Heart left ventricle (tissue), 16 donors: Measurements from ENCODE around the gene KDELR1. TPM values are rescaled to one million over a fixed set of nuclear protein-coding genes. Genes with fewer than 3 reads are reported as not detected.

Source experiments
- ATAC-seq, 4 donors: fragments of 200-7000 bp; cut with Tn5 transposase; one replicate each; pipeline ENCODE4 v1.9.1; 2020 to 2022; ENCODE audit warnings: moderate library complexity in 4 of 4, mild to moderate bottlenecking in 3 of 4, moderate number of reproducible peaks in 1 of 4
- DNase-seq, 5 donors: peaks; one replicate each; pipeline ENCODE4 v3.0.0-alpha.2; 2020
- H3K27ac ChIP-seq, 12 donors: fragments of 200-600 bp; sonication (generic) in 4 of 12; one replicate each; pipeline versions ENCODE4 v1.5.0 to v1.8.0; 2016 to 2022; ENCODE audit warnings: mild to moderate bottlenecking in 2 of 12
- H3K27me3 ChIP-seq, 9 donors: fragments of 200-600 bp; sonication (generic) in 2 of 9; one replicate each; pipeline versions ENCODE4 v1.5.1 to v1.8.0; 2016 to 2022; ENCODE audit warnings: mild to moderate bottlenecking in 3 of 9
- H3K36me3 ChIP-seq, 9 donors: fragments of 200-600 bp; sonication (generic) in 2 of 9; one replicate each; pipeline versions ENCODE4 v1.5.0 to v1.8.0; 2018 to 2022; ENCODE audit warnings: mild to moderate bottlenecking in 2 of 9
- H3K4me1 ChIP-seq, 12 donors: fragments of 200-600 bp; sonication (generic) in 4 of 12; one replicate each; pipeline versions ENCODE4 v1.5.0 to v1.8.0; 2016 to 2022; ENCODE audit warnings: mild to moderate bottlenecking in 3 of 12
- H3K4me3 ChIP-seq, 12 donors: fragments of 200-600 bp; sonication (generic) in 4 of 12; one replicate each; pipeline versions ENCODE4 v1.5.0 to v1.8.0; 2017 to 2022; ENCODE audit warnings: mild to moderate bottlenecking in 9 of 12, moderate library complexity in 4 of 12
- H3K9me3 ChIP-seq, 12 donors: fragments of 200-600 bp; sonication (generic) in 4 of 12; one replicate each; pipeline versions ENCODE4 v1.5.0 to v1.8.0; 2016 to 2022; ENCODE audit warnings: mild to moderate bottlenecking in 1 of 12
- POLR2A ChIP-seq, 2 donors: fragments of 450-650 bp; IDR thresholded peaks; one replicate each; pipeline ENCODE4 v1.6.1; 2017; ENCODE audit warnings: antibody characterized with exemption in 2 of 2, mild to moderate bottlenecking in 2 of 2, moderate library complexity in 2 of 2
- WGBS, 4 donors: extraction: QIAGEN DNeasy Blood & Tissue Kit in 2 of 4; methylation state at CpG; one replicate each; pipeline versions ENCODE4 v1.1.5 to v1.1.7; 2013 to 2018; 5-methylcytosine and 5-hydroxymethylcytosine counted together
- intact Hi-C, 10 donors: fragments of 100-400 bp; cut with DNase I; formaldehyde crosslinking; loops; one replicate each; pipeline versions ENCODE4 v1.11.1 to v1.14.2; 2022
- polyA plus RNA-seq, 2 donors: library from polyadenylated mRNA; stranded (reverse); fragments of 200-250 nt; gene quantifications; one replicate each; pipeline ENCODE4 v1.2.3, GENCODE V29; 2013
- total RNA-seq, 9 donors: library from RNA; depleted of rRNA in 2 of 9; stranded (reverse); fragments of >200 nt in 2 of 9; fragmentation: NEBNext Ultra II Directional in 3 of 9; extraction: Animal tissue kit (Norgen Biotek cat#: 25700) in 3 of 9; gene quantifications; one replicate each; pipeline versions ENCODE4 v1.1.0 to v1.2.4, GENCODE V29; 2016 to 2023
- TF ChIP-seq, protein P1 (sequence below), 12 donors: fragments of 200-600 bp; sonication (generic) in 4 of 12; IDR thresholded peaks; one replicate each; pipeline versions ENCODE4 v1.5.0 to v1.8.0; 2018 to 2022; ENCODE audit warnings: antibody characterized with exemption in 12 of 12, mild to moderate bottlenecking in 5 of 12
- donor health status: ischemic (EF 13 %, LVEDD 7.1; RV severe dilation, severe dysfunction).
- donor health status: healthy with polysubstance abuse.
- donor health status: DM: no; HTN: yes; CAD: no.
- donor health status: DM: no; HTN: no; CAD: no.
- donor health status: ischemic (EF 25% LVEDD 6.9; RV normal size, moderate dysfunction).
- donor health status: ischemic (EF 25% LVEDD 5.7; RV mildly dilated, moderate dysfunction).
- donor health status: healthy.
- donor health status: DM: yes; HTN: yes; CAD: no.
- donor health status: ischemic (EF 35%, LVEDD 5.7; RV mildly dilated, moderate dysfunction).
- donor health status: nonischemic (EF 11% LVEDD 7.7; RV severe dilation, severe dysfunction).
- donor health status: DM: yes; HTN: yes; CAD: no.
- donor health status: PGD.
- donor health status: ischemic (EF 29% LVEDD 5.4; RV normal size, mild dysfunction).
- donor health status: nonischemic (EF 23%, LVEDD 6.1; RV moderate dilation, normal function).

The KDELR1 gene
- total and polyA plus RNA-seq, 11 donors = 60.0 to 113 (median 79.1) TPM

- ATAC-seq (no peak), DNase-seq (no peak)
- Histone ChIP-seq H3K4me1 (peaks cover 0 to 31% (median 14%) of the 10 kb centered on the region in 12 donors), H3K36me3 (no peaks in the 10 kb centered on the region), H3K27me3 (peaks cover 24 to 71% (median 51%) of the 10 kb centered on the region in 9 donors), H3K9me3 (no peaks in the 10 kb centered on the region), H3K4me3 (no peak overlapping the region), H3K27ac (no peak overlapping the region)
- TF ChIP-seq POLR2A (IDR thresholded peaks at IDR 0.05) = no peak
- TF ChIP-seq, protein P1, sequence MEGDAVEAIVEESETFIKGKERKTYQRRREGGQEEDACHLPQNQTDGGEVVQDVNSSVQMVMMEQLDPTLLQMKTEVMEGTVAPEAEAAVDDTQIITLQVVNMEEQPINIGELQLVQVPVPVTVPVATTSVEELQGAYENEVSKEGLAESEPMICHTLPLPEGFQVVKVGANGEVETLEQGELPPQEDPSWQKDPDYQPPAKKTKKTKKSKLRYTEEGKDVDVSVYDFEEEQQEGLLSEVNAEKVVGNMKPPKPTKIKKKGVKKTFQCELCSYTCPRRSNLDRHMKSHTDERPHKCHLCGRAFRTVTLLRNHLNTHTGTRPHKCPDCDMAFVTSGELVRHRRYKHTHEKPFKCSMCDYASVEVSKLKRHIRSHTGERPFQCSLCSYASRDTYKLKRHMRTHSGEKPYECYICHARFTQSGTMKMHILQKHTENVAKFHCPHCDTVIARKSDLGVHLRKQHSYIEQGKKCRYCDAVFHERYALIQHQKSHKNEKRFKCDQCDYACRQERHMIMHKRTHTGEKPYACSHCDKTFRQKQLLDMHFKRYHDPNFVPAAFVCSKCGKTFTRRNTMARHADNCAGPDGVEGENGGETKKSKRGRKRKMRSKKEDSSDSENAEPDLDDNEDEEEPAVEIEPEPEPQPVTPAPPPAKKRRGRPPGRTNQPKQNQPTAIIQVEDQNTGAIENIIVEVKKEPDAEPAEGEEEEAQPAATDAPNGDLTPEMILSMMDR (IDR thresholded peaks at IDR 0.05) = no peak
- WGBS, 4 donors = 9 to 18% (median 15%) methylated on average over 6 of the region's 6 CpGs
- intact Hi-C loops = loop anchor here in 1 of 10 donors (10.0 kb wide), 1 partner anchor 190 kb away; no protein-coding TSS in a partner anchor
These were observed 3.8 kb upstream of the KDELR1 start for GRCh38 chr19:48395170-48395455.

- peaks cover 0 to 36% (median 14%) of the 10 kb centered on the region in 12 donors for H3K4me1 ChIP-seq
- intact Hi-C loops = loop anchor here in 3 of 10 donors (5.0 to 10.0 kb wide), 5 partner anchors 53 to 193 kb away; partner anchors contain the start of gene GRWD1 (in 1 of the 3)
These were observed 3.2 kb upstream of the KDELR1 start for GRCh38 chr19:48394331-48395169.

GRCh38 chr19:48393559-48394330 is 2.4 kb upstream of the KDELR1 start, which contains the start of gene GRIN2D:
TSS of gene GRIN2D (plus strand) at chr19:48393668. CDS start at chr19:48398393, 4,725 bp downstream.
- Histone ChIP-seq H3K4me1 (peaks cover 0 to 37% (median 16%) of the 10 kb centered on the region in 12 donors), H3K36me3 (peaks cover 0 to 9% (median 7%) of the 10 kb centered on the region in 9 donors), H3K4me3 (peak within 1 kb of the TSS in 2 of 12 donors; percentile 5 to 19), H3K27ac (no peak within 1 kb of the TSS), H3K9me3 (no peaks in the 10 kb centered on the region), H3K27me3 (peaks cover 24 to 65% (median 51%) of the 10 kb centered on the region in 9 donors)
- WGBS, 4 donors = 1 to 4% (median 2%) methylated on average over 16 to 40 of the region's 40 CpGs
- TF ChIP-seq, protein P1 (IDR thresholded peaks at IDR 0.05) = no peak
- no peak for TF ChIP-seq POLR2A (IDR thresholded peaks at IDR 0.05)
- DNase-seq (no peak), ATAC-seq (no peak)
- intact Hi-C loops = loop anchor here in 3 of 10 donors (5.0 to 10.0 kb wide), 5 partner anchors 54 to 194 kb away; partner anchors contain the start of gene GRWD1 (in 1 of the 3)

More at GRCh38 chr19:48394331-48395169, 3.2 kb upstream of the KDELR1 start:
- peaks cover 24 to 71% (median 51%) of the 10 kb centered on the region in 9 donors for H3K27me3 ChIP-seq
- H3K27ac ChIP-seq = no peak overlapping the region
- TF ChIP-seq, protein P1 (IDR thresholded peaks at IDR 0.05) = no peak
- TF ChIP-seq POLR2A (IDR thresholded peaks at IDR 0.05) = no peak
- DNase-seq = no peak
- H3K4me3 ChIP-seq = no peak overlapping the region
- peaks cover 0 to under 1% (median 0%) of the 10 kb centered on the region in 9 donors for H3K36me3 ChIP-seq
- ATAC-seq = no peak
- no peaks in the 10 kb centered on the region for H3K9me3 ChIP-seq
- 5 to 15% (median 6%) methylated on average over 8 to 38 of the region's 38 CpGs for WGBS, 4 donors
